ENCODE data around the gene VPS72. TPM values are rescaled to one million over a fixed set of nuclear protein-coding genes. Genes with fewer than 3 reads are reported as not detected.

Gene VPS72
- total RNA-seq, 1 experiment from 2014 or later: 103 TPM

DNA sequence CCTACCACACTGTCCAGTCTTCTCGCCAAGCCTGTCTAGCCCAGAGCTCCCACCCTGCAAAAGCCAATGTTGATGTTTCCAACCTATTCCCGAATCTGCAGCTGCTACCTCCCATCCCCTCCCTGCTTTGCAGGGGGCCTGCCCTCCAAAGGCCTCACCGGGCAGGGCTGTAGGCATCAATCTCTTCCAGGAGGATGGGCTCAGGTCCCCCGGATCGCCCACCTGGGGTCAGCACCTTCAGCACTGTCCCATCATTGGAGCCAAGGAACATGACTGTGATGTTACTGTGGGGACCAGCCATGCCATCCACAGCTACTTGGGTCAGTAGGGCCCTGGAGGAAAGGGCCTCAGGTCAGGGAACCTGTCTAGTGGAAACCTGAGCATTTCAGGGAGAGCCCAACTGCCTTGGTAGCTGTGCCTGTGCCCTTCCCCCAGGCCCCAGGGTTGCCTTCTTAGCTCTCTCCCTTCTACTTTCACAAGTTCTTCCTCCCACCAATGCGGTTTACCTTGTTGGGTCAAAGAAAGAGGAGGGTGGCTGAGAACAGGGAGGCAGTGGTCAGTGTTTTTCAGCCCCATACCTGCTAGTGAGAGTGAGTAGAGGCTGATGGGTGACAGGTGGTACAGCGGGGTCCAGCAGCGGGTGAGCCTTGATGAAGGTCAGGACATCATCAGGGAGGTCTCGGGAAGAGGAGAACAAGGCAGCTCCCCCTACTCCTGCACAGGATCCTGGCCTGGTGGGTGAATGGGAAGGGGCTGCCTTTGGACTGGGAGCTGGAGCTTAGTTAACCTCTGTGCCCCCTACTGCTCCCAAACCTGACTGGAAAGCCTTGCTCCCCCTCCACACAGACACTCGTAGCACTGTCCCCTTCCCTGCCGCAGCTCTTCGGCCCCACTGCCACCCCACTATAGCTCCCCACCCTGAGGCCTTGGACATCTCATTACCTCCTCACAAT lies 54.3 kb downstream of the VPS72 start (continued):
- TF ChIP-seq, protein P1, sequence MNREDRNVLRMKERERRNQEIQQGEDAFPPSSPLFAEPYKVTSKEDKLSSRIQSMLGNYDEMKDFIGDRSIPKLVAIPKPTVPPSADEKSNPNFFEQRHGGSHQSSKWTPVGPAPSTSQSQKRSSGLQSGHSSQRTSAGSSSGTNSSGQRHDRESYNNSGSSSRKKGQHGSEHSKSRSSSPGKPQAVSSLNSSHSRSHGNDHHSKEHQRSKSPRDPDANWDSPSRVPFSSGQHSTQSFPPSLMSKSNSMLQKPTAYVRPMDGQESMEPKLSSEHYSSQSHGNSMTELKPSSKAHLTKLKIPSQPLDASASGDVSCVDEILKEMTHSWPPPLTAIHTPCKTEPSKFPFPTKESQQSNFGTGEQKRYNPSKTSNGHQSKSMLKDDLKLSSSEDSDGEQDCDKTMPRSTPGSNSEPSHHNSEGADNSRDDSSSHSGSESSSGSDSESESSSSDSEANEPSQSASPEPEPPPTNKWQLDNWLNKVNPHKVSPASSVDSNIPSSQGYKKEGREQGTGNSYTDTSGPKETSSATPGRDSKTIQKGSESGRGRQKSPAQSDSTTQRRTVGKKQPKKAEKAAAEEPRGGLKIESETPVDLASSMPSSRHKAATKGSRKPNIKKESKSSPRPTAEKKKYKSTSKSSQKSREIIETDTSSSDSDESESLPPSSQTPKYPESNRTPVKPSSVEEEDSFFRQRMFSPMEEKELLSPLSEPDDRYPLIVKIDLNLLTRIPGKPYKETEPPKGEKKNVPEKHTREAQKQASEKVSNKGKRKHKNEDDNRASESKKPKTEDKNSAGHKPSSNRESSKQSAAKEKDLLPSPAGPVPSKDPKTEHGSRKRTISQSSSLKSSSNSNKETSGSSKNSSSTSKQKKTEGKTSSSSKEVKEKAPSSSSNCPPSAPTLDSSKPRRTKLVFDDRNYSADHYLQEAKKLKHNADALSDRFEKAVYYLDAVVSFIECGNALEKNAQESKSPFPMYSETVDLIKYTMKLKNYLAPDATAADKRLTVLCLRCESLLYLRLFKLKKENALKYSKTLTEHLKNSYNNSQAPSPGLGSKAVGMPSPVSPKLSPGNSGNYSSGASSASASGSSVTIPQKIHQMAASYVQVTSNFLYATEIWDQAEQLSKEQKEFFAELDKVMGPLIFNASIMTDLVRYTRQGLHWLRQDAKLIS (CRISPR knock-in tag; IDR thresholded peaks at IDR 0.05; ENCODE audit: borderline replicate concordance): no peak
- TF ChIP-seq, protein P2, sequence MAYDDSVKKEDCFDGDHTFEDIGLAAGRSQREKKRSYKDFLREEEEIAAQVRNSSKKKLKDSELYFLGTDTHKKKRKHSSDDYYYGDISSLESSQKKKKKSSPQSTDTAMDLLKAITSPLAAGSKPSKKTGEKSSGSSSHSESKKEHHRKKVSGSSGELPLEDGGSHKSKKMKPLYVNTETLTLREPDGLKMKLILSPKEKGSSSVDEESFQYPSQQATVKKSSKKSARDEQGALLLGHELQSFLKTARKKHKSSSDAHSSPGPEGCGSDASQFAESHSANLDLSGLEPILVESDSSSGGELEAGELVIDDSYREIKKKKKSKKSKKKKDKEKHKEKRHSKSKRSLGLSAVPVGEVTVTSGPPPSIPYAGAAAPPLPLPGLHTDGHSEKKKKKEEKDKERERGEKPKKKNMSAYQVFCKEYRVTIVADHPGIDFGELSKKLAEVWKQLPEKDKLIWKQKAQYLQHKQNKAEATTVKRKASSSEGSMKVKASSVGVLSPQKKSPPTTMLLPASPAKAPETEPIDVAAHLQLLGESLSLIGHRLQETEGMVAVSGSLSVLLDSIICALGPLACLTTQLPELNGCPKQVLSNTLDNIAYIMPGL (CRISPR knock-in tag; IDR thresholded peaks at IDR 0.05): no peak
- no peak for TF ChIP-seq MXD4 (CRISPR knock-in tag; IDR thresholded peaks at IDR 0.05; ENCODE audit: borderline replicate concordance)

GRCh38 chr1:151134991-151135390 lies 55.0 kb downstream of the VPS72 start:
- no peak for ATAC-seq
- Mint-ChIP-seq H3K27me3 (ENCODE audit: low read depth) (peaks cover 43% of the 10 kb centered on the region), H3K4me3 (no peak overlapping the region), H3K4me1 (peaks cover 8% of the 10 kb centered on the region), H3K36me3 (peaks cover 17% of the 10 kb centered on the region), H3K27ac (no peak overlapping the region), H3K9me3 (no peaks in the 10 kb centered on the region; the same call in 1 of the 2 replicates)
- ChIA-PET CTCF (interaction anchor here (1.1 to 4.2 kb wide), 3 partner anchors 9 to 35 kb away, joined by 4 to 39 read pairs (median 30); no protein-coding TSS in a partner anchor), POLR2A (interaction anchor here (0.9 kb wide), 1 partner anchor 9 kb away, joined by 3 read pairs; no protein-coding TSS in a partner anchor)
- TF ChIP-seq NFYB (CRISPR knock-in tag; conservative IDR thresholded peaks at IDR 0.05; ENCODE audit: low read depth) (no peak), TEAD4 (CRISPR knock-in tag; IDR thresholded peaks at IDR 0.05) (no peak), TCF7 (CRISPR knock-in tag; IDR thresholded peaks at IDR 0.05; ENCODE audit: low read depth) (no peak), GRHL2 (CRISPR knock-in tag; IDR thresholded peaks at IDR 0.05; ENCODE audit: insufficient replicate concordance, severe bottlenecking) (no peak), GTF2I (CRISPR knock-in tag; conservative IDR thresholded peaks at IDR 0.05) (no peak), ZNF396 (CRISPR knock-in tag; IDR thresholded peaks at IDR 0.05; ENCODE audit: borderline replicate concordance) (no peak), NR1H2 (CRISPR knock-in tag; IDR thresholded peaks at IDR 0.05) (no peak), ZNF232 (CRISPR knock-in tag; IDR thresholded peaks at IDR 0.05) (no peak), ATF1 (CRISPR knock-in tag; IDR thresholded peaks at IDR 0.05) (no peak), MYBL2 (CRISPR knock-in tag; IDR thresholded peaks at IDR 0.05) (no peak), ZNF121 (CRISPR knock-in tag; IDR thresholded peaks at IDR 0.05) (no peak), GABPB1 (CRISPR knock-in tag; IDR thresholded peaks at IDR 0.05) (no peak), KAT7 (CRISPR knock-in tag; IDR thresholded peaks at IDR 0.05; ENCODE audit: borderline replicate concordance) (no peak)
- TF ChIP-seq, protein P3, sequence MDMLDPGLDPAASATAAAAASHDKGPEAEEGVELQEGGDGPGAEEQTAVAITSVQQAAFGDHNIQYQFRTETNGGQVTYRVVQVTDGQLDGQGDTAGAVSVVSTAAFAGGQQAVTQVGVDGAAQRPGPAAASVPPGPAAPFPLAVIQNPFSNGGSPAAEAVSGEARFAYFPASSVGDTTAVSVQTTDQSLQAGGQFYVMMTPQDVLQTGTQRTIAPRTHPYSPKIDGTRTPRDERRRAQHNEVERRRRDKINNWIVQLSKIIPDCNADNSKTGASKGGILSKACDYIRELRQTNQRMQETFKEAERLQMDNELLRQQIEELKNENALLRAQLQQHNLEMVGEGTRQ (CRISPR knock-in tag; IDR thresholded peaks at IDR 0.05): no peak
- TF ChIP-seq, protein P4, sequence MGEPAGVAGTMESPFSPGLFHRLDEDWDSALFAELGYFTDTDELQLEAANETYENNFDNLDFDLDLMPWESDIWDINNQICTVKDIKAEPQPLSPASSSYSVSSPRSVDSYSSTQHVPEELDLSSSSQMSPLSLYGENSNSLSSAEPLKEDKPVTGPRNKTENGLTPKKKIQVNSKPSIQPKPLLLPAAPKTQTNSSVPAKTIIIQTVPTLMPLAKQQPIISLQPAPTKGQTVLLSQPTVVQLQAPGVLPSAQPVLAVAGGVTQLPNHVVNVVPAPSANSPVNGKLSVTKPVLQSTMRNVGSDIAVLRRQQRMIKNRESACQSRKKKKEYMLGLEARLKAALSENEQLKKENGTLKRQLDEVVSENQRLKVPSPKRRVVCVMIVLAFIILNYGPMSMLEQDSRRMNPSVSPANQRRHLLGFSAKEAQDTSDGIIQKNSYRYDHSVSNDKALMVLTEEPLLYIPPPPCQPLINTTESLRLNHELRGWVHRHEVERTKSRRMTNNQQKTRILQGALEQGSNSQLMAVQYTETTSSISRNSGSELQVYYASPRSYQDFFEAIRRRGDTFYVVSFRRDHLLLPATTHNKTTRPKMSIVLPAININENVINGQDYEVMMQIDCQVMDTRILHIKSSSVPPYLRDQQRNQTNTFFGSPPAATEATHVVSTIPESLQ (CRISPR knock-in tag; IDR thresholded peaks at IDR 0.05): no peak
- TF ChIP-seq, protein P5, sequence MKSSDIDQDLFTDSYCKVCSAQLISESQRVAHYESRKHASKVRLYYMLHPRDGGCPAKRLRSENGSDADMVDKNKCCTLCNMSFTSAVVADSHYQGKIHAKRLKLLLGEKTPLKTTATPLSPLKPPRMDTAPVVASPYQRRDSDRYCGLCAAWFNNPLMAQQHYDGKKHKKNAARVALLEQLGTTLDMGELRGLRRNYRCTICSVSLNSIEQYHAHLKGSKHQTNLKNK (CRISPR knock-in tag; IDR thresholded peaks at IDR 0.05): no peak
- TF ChIP-seq, protein P6, sequence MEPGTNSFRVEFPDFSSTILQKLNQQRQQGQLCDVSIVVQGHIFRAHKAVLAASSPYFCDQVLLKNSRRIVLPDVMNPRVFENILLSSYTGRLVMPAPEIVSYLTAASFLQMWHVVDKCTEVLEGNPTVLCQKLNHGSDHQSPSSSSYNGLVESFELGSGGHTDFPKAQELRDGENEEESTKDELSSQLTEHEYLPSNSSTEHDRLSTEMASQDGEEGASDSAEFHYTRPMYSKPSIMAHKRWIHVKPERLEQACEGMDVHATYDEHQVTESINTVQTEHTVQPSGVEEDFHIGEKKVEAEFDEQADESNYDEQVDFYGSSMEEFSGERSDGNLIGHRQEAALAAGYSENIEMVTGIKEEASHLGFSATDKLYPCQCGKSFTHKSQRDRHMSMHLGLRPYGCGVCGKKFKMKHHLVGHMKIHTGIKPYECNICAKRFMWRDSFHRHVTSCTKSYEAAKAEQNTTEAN (CRISPR knock-in tag; IDR thresholded peaks at IDR 0.05): no peak
- TF ChIP-seq, protein P7, sequence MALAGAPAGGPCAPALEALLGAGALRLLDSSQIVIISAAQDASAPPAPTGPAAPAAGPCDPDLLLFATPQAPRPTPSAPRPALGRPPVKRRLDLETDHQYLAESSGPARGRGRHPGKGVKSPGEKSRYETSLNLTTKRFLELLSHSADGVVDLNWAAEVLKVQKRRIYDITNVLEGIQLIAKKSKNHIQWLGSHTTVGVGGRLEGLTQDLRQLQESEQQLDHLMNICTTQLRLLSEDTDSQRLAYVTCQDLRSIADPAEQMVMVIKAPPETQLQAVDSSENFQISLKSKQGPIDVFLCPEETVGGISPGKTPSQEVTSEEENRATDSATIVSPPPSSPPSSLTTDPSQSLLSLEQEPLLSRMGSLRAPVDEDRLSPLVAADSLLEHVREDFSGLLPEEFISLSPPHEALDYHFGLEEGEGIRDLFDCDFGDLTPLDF (CRISPR knock-in tag; IDR thresholded peaks at IDR 0.05): no peak
- no peak for DNase-seq (ENCODE audit: low spot score)
